ENCODE measurements around the gene BABAM2. TPM values are rescaled to one million over a fixed set of nuclear protein-coding genes. Genes with fewer than 3 reads are reported as not detected.

Gene BABAM2
- total and polyA plus RNA-seq, 2 of the 4 experiments (the other 2 are of a cell fraction), result 20.9 to 23.1 TPM

DNA sequence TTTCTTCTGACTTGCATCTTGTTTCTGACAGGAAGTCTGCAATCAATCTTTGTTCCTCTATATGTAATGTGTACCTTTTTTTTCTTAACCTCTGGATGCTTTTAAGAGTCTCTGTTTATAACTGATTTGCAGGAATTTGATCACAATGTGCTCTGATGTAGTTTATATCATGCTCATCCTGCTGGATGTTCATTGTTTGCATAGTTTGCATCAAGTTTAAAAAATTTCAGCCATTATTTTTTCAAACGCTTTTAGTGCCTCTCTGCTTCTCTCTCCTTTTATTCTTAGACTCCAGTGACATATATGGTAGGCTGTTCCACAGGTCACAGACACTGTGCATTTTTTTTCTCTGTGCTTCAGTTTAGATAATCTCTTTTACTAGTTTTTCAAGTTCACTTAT is 24.3 kb upstream of the BABAM2 start:
- Histone ChIP-seq H3K23ac (ENCODE audit: low read depth, low read length) (no peak overlapping the region), H3K4me1 (ENCODE audit: control insufficient read depth, insufficient read depth, low read length) (peaks cover 1% of the 10 kb centered on the region; the same call in 1 of the 2 replicates), H3K4me3 (ENCODE audit: insufficient read depth, low read depth, low read length) (no peak overlapping the region), H2BK5ac (ENCODE audit: low read depth, low read length, poor library complexity, severe bottlenecking) (peak overlapping the region; percentile 21), H3K27ac (ENCODE audit: insufficient read depth, low read length) (no peak overlapping the region), H2AK5ac (ENCODE audit: low read depth, low read length) (no peak overlapping the region), H2BK15ac (ENCODE audit: low read depth, low read length) (no peak overlapping the region), H4K91ac (ENCODE audit: insufficient read depth, low read depth, low read length) (no peak overlapping the region), H3K56ac (ENCODE audit: extremely low read depth, insufficient read depth, low read length) (no peak overlapping the region), H3K18ac (ENCODE audit: low read depth, low read length) (no peak overlapping the region), H2BK20ac (ENCODE audit: low read depth, low read length) (no peak overlapping the region), H2AFZ (replicated peaks; ENCODE audit: low read length, poor library complexity) (no peak overlapping the region), H3K4me2 (ENCODE audit: low read depth, low read length) (no peak overlapping the region; the same call in 1 of the 2 replicates), H2BK120ac (ENCODE audit: low read depth, low read length) (no peak overlapping the region), H3K27me3 (ENCODE audit: control insufficient read depth, insufficient read depth, low read length) (no peaks in the 10 kb centered on the region), H4K5ac (ENCODE audit: low read depth, low read length) (no peak overlapping the region), H4K20me1 (ENCODE audit: insufficient read depth, low read length) (no peaks in the 10 kb centered on the region), H3K4ac (ENCODE audit: low read depth, low read length) (no peak overlapping the region), H3K14ac (replicated peaks; ENCODE audit: low read depth, low read length) (no peak overlapping the region), H3K9me3 (ENCODE audit: control insufficient read depth, insufficient read depth, low read length) (no peaks in the 10 kb centered on the region), H3K9ac (ENCODE audit: low read depth, low read length) (no peak overlapping the region), H3K79me1 (ENCODE audit: low read depth in 1 of 2, low read length in 2 of 2) (no peaks in the 10 kb centered on the region), H3K9me1 (ENCODE audit: insufficient read depth, low read length) (no peaks in the 10 kb centered on the region), H2AK9ac (replicated peaks; ENCODE audit: low read depth, low read length, poor library complexity) (no peak overlapping the region), H4K8ac (ENCODE audit: low read depth in 2 of 2, low read length in 2 of 2) (no peak overlapping the region; a peak in 1 of 4 replicates), H3K36me3 (ENCODE audit: control insufficient read depth, insufficient read depth, low read length) (no peaks in the 10 kb centered on the region)
- TF ChIP-seq NFE2L2 (IDR thresholded peaks at IDR 0.05; ENCODE audit: low read depth, low read length) (no peak), POLR2A (IDR thresholded peaks at IDR 0.05; ENCODE audit: low read depth, low read length) (no peak), RAD21 (IDR thresholded peaks at IDR 0.05; ENCODE audit: low read length) (no peak), BHLHE40 (IDR thresholded peaks at IDR 0.05; ENCODE audit: low read depth, low read length) (no peak), CHD1 (IDR thresholded peaks at IDR 0.05; ENCODE audit: low read depth, low read length) (no peak), CEBPB (IDR thresholded peaks at IDR 0.05; ENCODE audit: low read depth, low read length) (no peak)
- peak; percentile 75 for ATAC-seq (ENCODE audit: low read depth)
- BruUV-seq (replicated peaks), result no TSS peak
- ChIA-PET POLR2A (ENCODE audit: unreplicated experiment) (no interaction called here), CTCF (no interaction called here)
- in situ Hi-C loops (cut with MboI; ENCODE audit: low sequenced_read_pairs), result no loop called here
- intact Hi-C loops (cut with micrococcal nuclease), result no loop called here
- DNase-seq, result peak; percentile 40
- dilution Hi-C loops (cut with HindIII; ENCODE audit: low sequenced_read_pairs, unreplicated experiment), result no loop called here
- no CpG with 5 or more reads among the region's 1 CpG for WGBS, 2 experiments (ENCODE audit: extremely low coverage in 2 of 2, insufficient read length in 1 of 2)
